Astrocyte of the spinal cord (primary cell): ENCODE results near the gene RRBP1.

ENCODE experiments used
- DNase-seq: peaks from one replicate; pipeline ENCODE4 v3.0.0; 2011; ENCODE audit warnings: low read depth, low spot score
- H3K4me3 ChIP-seq: 2 replicates; pipeline ENCODE4 v1.5.1; 2011; ENCODE audit warnings: low read depth, mild to moderate bottlenecking, low read length, moderate library complexity
- in situ Hi-C: cut with HindIII; loops from 2 replicates; pipeline ENCODE4 v1.10.0; 2017; ENCODE audit warnings: low sequenced_read_pairs
- TF ChIP-seq, protein P1 (sequence below): IDR thresholded peaks from 2 replicates; pipeline ENCODE4 v1.5.1; 2012; ENCODE audit warnings: low read depth, mild to moderate bottlenecking, low read length, inconsistent platforms

Gene RRBP1

DNA sequence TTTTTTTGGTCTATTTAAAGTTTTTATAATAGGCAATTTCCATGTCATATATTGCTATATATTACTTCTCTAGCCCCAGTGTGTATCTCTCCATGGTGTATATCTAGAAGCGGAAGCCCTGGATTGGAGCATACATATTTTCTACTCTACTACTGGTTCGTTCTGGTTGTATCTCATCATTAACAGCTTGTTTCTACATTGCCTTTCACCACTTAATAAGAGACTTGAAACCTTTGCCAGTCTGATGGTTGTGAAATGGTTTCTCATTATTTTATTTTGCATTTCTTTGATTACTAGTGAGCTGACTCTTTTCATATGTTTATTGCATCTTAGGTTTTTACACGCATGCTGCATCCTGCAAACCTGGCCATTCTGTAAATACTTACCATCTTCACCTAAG, 108.6 kb downstream of the RRBP1 start:
- H3K4me3 ChIP-seq = no peak overlapping the region
- TF ChIP-seq, protein P1, sequence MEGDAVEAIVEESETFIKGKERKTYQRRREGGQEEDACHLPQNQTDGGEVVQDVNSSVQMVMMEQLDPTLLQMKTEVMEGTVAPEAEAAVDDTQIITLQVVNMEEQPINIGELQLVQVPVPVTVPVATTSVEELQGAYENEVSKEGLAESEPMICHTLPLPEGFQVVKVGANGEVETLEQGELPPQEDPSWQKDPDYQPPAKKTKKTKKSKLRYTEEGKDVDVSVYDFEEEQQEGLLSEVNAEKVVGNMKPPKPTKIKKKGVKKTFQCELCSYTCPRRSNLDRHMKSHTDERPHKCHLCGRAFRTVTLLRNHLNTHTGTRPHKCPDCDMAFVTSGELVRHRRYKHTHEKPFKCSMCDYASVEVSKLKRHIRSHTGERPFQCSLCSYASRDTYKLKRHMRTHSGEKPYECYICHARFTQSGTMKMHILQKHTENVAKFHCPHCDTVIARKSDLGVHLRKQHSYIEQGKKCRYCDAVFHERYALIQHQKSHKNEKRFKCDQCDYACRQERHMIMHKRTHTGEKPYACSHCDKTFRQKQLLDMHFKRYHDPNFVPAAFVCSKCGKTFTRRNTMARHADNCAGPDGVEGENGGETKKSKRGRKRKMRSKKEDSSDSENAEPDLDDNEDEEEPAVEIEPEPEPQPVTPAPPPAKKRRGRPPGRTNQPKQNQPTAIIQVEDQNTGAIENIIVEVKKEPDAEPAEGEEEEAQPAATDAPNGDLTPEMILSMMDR = no peak
- in situ Hi-C loops = no loop called here

DNA sequence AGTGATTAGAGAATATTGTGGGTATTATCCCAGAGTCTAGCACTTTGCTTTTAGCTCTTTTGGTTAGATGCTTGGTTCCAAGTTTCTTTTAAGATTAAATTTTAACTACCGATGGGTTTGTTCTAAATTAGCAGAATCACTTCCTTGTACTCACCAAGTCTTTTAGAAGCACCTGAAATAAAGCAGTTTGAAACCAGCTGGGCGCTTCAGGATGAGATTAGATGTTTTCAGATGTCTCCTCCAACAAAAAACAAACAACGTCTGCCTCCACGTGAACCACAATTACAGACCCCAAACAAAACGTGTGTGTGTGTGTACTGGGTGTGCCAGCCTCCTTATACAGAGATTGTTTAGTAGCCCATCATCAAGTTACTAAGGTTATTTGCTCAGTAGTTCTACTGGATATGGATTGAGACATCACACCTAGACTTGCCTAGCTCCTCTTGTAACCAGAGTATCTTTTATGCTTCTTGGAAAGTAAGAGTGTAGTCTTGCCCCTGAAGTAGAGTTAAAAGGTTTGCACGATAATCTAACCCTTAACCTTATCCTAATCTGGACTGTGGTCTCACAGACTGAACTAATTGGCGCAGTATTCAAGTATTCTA, 109.9 kb downstream of the RRBP1 start:
- TF ChIP-seq, protein P1 = no peak
- in situ Hi-C loops = no loop called here
- DNase-seq = no peak
- peak overlapping the region; percentile 79 for H3K4me3 ChIP-seq

More for the DNA sequence above, 108.6 kb downstream of the RRBP1 start:
- no peak for DNase-seq

DNA sequence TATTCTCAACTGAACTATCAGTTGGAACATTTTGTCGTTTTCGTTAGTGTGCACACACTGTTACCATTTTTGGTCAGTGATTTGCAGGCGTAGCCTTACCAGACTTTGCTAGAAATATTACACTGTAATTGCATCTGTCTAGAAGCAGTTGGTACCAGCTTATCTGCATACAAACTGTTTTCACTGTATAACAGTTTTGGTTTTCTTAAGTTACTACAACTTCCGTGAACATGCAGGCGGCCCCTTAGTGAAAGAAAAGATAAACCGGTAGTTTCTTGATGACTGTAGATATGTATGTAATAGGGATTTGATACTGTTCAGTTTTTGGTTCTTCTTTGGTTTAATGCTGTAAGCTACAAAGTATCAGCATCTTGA, 110.9 kb downstream of the RRBP1 start:
- in situ Hi-C loops = no loop called here
- H3K4me3 ChIP-seq = peak overlapping the region; percentile 79
- TF ChIP-seq, protein P1 = no peak
- DNase-seq = no peak

DNA sequence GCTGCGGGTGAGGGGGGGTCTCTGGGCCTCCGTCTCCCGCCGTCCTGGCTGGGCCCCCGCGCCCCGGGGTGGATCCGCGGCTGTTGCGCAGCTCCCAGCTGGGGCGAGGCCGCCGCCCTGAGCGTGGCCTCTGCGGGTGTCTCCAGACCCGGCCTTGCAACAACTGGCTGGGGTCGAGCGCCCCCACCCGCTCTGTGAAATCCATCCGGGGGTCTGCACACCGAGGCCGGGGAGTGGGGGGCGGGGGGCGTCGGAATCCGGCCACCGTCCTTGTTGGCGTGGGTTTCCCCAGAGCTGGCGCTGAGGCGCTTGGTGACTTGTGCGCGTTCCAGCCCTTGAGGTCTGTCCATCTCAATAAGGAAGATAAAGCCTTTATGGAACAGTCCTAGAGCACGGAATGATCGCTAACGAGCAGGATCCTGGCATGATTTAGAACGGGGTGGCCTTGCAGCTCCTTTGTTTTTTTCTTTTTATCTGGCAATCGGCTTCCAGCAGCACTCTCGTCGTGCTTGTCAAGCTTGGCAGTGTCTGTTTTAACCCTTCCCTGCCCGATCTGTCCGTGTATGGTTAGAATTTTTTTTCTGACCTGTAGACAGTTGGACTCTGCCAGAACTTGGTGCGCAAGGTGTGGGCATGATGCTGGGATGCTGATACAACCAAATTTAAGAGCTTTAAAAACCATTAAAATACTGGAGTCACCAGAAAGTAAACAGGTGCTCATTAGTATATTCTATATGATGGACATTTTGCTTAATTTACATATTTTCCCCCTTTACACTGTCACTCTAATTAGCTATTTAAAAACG, 111.5 kb downstream of the RRBP1 start:
- in situ Hi-C loops = no loop called here
- TF ChIP-seq, protein P1 = peak; percentile 8
- peak; percentile 48 for DNase-seq
- peak overlapping the region; percentile 79 for H3K4me3 ChIP-seq

DNA sequence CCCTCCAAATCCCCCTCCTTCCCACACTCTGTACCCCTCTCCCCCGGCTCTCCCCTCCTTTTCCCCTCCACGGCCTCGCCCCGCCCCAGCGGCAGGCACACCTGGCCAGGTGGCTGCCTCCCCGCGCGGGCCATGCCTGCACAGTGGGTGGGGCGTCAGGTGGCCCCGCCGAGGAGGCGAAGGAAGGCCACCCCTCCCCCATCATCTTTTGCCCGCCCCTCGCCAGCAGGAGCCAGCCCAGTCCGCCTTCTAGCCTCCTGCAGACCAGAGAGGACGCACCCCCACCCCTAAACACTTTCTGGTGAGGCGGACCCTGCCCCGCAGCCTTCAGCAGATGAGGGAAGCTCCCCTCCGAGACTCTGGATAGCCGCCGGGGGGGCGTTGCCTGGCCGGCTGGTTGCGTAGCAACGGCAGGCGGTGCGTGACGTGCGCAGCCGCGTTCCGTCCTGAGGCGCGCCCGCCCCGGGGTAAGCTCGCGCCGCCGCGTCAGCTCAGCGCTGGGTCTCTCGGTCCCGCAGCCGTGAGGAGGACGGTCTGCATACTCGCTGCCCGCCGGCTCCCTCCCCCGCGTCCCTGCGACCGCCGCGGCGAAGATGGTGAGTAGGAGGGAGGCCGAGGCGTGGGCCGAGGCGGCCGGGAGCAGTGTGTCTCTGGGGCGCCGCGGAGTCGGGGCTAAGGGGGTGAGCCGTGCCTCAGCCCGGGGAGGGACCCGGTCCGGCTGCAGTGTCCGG, 112.3 kb downstream of the RRBP1 start, which contains the start of gene DSTN:
Gene DSTN (plus strand): TSS at position 460 of the 731 bp plus-strand sequence. CDS start 134 bp downstream, at position 594.
- peak; percentile 97 for DNase-seq
- H3K4me3 ChIP-seq = peak within 1 kb of the TSS; percentile 79
- TF ChIP-seq, protein P1 = no peak
- in situ Hi-C loops = no loop called here

DNA sequence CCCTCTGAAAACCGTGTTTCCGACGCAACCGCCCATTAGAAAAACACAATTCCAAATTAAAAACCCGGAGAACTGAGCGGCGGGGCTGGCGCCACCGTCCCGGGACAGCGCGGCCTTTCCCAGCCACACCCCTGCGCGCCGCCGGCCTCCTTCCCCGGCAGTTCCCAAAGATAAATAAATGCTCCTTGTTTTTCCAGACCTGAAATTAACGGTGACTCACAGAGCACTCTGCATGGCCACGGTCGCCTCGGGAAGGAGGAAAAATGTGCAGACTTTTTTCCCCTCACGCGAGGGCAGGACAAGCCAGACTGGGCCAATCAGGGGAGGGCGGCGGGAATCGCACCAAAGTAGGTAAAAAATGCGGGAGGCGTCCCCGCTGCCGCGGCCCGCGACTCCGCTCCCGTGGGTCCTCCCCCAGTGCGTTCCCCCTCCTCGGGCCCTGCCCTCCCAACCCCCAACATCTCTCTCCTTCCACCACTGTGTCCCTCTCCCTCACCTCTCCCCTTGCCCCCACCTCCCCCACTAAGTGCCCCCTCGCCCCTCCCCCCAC, 113.0 kb downstream of the RRBP1 start:
- H3K4me3 ChIP-seq = peak overlapping the region; percentile 79

More for the DNA sequence above, 113.0 kb downstream of the RRBP1 start:
- TF ChIP-seq, protein P1 = no peak
- peak; percentile 97 for DNase-seq
- in situ Hi-C loops = no loop called here
